Glutamatergic neuron (in vitro differentiated cells): ENCODE results near the gene HSF5. TPM values are rescaled to one million over a fixed set of nuclear protein-coding genes. Genes with fewer than 3 reads are reported as not detected.

Experiments used
- DNase-seq: peaks from one replicate; pipeline ENCODE4 v3.0.0; 2022
- H3K27ac Mint-ChIP-seq: one replicate; pipeline ENCODE4 v1.8.0; 2020; ENCODE audit warnings: mild to moderate bottlenecking, mixed read lengths, inconsistent platforms; ENCODE audit not compliant: unreplicated experiment
- H3K27me3 Mint-ChIP-seq: one replicate; pipeline ENCODE4 v1.8.0; 2020; ENCODE audit warnings: mild to moderate bottlenecking, moderate library complexity, mixed read lengths, inconsistent platforms; ENCODE audit not compliant: unreplicated experiment
- H3K36me3 Mint-ChIP-seq: one replicate; pipeline ENCODE4 v1.8.0; 2020; ENCODE audit warnings: mild to moderate bottlenecking, mixed read lengths, inconsistent platforms; ENCODE audit not compliant: unreplicated experiment
- H3K4me1 Mint-ChIP-seq: one replicate; pipeline ENCODE4 v1.8.0; 2020; ENCODE audit warnings: mild to moderate bottlenecking, low read depth, mixed read lengths, inconsistent platforms; ENCODE audit not compliant: unreplicated experiment
- H3K4me3 Mint-ChIP-seq: one replicate; pipeline ENCODE4 v1.8.0; 2020; ENCODE audit warnings: mild to moderate bottlenecking, mixed read lengths, inconsistent platforms; ENCODE audit not compliant: unreplicated experiment
- H3K9me3 Mint-ChIP-seq: one replicate; pipeline ENCODE4 v1.8.0; 2020; ENCODE audit warnings: mild to moderate bottlenecking, moderate library complexity, mixed read lengths, inconsistent platforms; ENCODE audit not compliant: unreplicated experiment
- total RNA-seq: library from RNA; stranded (reverse); fragmentation: NEBNext Ultra II Directional; extraction: Animal tissue kit (Norgen Biotek cat#: 25700); gene quantifications from one replicate; pipeline ENCODE4 v1.2.1, GENCODE V29; 2021; ENCODE audit not compliant: unreplicated experiment
- TF ChIP-seq, protein P1 (sequence below): fragments of 200-600 bp; sonication (generic); IDR thresholded peaks from one replicate; pipeline ENCODE4 v1.5.0; 2021; ENCODE audit not compliant: partially characterized antibody, unreplicated experiment

Gene HSF5
- total RNA-seq, 1 donor from 2014 or later = 0.10 TPM

DNA sequence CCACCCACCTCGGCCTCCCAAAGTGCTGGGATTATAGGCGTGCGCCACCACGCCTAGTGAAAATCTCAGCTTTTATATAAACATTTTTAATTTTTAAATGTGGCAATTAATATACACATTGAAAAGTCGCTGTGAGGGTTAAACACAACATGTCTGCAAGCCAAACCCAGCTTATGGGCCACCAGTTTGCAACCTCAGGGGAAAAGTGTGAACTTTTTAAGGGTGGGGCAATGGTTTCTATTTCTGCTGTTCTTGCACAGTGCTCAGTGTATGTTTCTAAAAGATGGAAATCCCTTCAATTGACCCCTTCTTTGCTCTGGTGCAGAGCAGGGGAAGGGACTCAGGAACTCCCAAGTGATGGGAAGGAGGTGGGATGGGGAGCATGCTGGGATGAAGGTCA is 117.9 kb downstream of the HSF5 start:
- TF ChIP-seq, protein P1, sequence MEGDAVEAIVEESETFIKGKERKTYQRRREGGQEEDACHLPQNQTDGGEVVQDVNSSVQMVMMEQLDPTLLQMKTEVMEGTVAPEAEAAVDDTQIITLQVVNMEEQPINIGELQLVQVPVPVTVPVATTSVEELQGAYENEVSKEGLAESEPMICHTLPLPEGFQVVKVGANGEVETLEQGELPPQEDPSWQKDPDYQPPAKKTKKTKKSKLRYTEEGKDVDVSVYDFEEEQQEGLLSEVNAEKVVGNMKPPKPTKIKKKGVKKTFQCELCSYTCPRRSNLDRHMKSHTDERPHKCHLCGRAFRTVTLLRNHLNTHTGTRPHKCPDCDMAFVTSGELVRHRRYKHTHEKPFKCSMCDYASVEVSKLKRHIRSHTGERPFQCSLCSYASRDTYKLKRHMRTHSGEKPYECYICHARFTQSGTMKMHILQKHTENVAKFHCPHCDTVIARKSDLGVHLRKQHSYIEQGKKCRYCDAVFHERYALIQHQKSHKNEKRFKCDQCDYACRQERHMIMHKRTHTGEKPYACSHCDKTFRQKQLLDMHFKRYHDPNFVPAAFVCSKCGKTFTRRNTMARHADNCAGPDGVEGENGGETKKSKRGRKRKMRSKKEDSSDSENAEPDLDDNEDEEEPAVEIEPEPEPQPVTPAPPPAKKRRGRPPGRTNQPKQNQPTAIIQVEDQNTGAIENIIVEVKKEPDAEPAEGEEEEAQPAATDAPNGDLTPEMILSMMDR = no peak
- Mint-ChIP-seq H3K27me3 (no peaks in the 10 kb centered on the region), H3K9me3 (no peaks in the 10 kb centered on the region), H3K4me1 (peaks cover 9% of the 10 kb centered on the region), H3K4me3 (no peak overlapping the region), H3K36me3 (no peaks in the 10 kb centered on the region), H3K27ac (no peak overlapping the region)
- no peak for DNase-seq

Other genes starting within 250 kb of the HSF5 start
- not detected for gene LPO, start 249.8 kb downstream of the HSF5 start, total RNA-seq
- gene MPO, start 207.5 kb downstream of the HSF5 start, total RNA-seq = not detected
- 39.7 TPM for gene TSPOAP1, start 159.6 kb downstream of the HSF5 start, total RNA-seq
- gene SUPT4H1, start 136.2 kb downstream of the HSF5 start, total RNA-seq = 82.1 TPM
- not detected for gene RNF43, start 70.9 kb downstream of the HSF5 start, total RNA-seq
- 152 TPM for gene MTMR4, start 26.2 kb upstream of the HSF5 start, total RNA-seq
- gene TEX14, start 203.6 kb upstream of the HSF5 start, total RNA-seq = 0.20 TPM
- 8.5 TPM for gene RAD51C, start 204.2 kb upstream of the HSF5 start, total RNA-seq